Pulmonary artery endothelial cell (primary cell): ENCODE results near the gene LAMTOR5. TPM values are rescaled to one million over a fixed set of nuclear protein-coding genes. Genes with fewer than 3 reads are reported as not detected.
"Not testable (repeated sequence)": the region's sequence is repeated elsewhere in the genome, so short reads cannot be mapped to it uniquely, and the experiment has no call there.

Experiments used
- DNase-seq: peaks from one replicate; pipeline ENCODE4 v3.0.0-alpha.2; 2011; ENCODE audit warnings: low read depth, low spot score
- total RNA-seq: library from RNA; depleted of rRNA; stranded (reverse); fragments of >200 nt; gene quantifications from 2 replicates; pipeline ENCODE4 v1.2.3, GENCODE V29; 2014

The LAMTOR5 gene
- total RNA-seq, 1 donor from 2014 or later, result 97.7 TPM

DNA sequence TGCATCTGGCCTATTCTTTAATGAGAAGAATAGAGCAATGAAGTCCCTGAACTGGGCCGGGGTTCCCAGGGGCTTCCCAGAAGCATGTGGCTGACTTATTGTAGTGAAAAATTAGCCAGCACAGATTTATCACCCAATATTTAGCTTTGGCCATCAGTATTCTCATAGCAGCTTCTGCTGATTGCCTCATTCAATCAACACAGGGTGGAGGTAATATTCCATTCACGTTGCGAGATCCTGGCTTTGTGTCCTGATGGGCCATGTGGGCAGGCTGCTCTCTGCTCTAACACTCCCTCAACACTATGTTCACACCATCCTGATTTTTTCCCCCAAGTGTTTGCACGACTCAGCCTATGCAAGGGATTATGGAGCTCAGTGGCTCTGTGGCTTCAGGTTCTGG lies 21.5 kb upstream of the LAMTOR5 start:
- DNase-seq, result no peak

DNA sequence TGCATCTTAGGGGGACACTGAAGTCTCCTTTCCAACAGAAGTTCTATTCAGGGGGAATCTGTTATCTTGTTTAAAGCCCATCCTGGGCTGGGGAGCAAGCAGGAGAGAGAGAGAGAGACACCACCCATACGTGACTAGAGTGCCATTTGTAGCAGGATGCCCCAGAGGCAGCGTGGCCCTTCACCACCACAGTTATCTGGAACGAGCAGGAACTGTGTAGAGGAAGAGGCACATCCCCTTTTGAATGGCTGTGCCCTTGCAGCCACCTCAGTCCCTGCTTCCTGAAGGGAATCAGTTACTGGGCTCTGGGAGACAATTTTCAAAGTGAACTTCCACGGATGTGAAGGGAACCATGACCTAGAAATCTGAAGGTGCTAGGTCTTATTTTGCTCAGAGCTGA lies 19.4 kb upstream of the LAMTOR5 start:
- no peak for DNase-seq

DNA sequence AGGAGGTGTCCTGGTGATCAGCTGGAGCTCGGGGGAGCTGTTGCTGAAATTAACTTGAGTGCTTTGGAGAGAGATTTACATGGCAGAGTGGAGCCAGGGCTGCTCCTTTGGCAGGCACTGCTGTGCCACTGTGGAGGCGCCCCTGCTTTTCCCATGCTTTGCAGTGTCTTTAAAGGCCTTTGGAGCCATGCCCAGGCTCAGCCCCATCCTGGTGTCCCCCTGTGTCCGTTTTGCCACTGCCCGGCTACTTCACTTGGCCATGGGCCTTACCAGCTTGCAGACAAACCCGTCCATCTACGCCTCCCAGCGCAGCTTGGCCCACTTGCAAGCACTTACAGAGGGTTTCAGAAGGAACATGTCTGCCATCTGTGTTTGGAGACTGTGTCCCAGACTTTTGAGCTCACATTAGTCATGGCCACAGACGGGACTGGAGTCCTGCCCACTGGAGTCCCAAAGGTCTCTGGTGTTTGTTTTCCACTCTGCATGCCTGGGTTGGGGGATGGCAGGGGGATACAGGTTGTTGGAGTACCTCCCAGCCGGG lies 18.2 kb upstream of the LAMTOR5 start:
- no peak for DNase-seq

DNA sequence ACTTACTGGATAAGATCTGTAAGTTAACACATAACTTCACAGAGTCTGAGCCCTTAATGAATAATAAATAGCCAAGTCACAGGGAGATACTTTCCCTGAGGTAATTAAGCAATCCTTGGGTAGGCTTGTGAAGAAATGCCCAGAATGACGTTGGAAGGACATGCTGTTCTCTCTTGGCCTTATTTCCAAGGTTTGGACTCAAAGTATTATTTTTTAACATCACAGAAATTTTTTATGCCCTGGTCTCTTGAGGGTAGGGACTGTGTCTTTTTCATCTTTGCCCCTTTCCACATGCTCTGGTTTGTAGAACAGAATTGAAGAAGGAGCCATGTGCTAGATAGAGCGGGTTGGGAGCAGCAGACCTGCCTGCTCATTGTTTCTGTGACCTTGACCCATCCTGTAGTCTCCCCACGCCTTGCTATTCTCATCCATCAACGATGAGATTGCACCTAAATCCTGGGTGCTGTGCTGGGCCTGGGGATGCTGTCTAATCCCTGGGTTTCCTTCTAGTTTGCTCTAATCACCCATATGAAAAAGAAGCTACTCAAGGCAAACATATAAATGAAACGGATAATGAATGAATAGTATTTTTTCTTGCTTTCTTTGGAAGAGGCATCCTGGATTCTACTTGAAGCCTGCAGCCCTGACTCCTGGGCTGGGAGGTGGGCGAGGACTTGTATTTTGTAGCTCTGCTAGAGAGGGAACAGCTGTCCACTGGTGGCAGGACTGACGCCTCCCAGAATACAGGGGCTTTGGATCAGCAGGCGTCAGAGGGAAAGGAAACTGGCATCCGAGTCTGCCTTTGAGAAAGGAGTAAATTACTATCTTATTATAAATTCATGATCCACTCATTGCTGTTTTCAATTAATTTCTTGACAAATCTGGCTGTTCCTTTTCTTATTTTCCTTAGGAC lies 17.5 kb upstream of the LAMTOR5 start:
- DNase-seq, result no peak

DNA sequence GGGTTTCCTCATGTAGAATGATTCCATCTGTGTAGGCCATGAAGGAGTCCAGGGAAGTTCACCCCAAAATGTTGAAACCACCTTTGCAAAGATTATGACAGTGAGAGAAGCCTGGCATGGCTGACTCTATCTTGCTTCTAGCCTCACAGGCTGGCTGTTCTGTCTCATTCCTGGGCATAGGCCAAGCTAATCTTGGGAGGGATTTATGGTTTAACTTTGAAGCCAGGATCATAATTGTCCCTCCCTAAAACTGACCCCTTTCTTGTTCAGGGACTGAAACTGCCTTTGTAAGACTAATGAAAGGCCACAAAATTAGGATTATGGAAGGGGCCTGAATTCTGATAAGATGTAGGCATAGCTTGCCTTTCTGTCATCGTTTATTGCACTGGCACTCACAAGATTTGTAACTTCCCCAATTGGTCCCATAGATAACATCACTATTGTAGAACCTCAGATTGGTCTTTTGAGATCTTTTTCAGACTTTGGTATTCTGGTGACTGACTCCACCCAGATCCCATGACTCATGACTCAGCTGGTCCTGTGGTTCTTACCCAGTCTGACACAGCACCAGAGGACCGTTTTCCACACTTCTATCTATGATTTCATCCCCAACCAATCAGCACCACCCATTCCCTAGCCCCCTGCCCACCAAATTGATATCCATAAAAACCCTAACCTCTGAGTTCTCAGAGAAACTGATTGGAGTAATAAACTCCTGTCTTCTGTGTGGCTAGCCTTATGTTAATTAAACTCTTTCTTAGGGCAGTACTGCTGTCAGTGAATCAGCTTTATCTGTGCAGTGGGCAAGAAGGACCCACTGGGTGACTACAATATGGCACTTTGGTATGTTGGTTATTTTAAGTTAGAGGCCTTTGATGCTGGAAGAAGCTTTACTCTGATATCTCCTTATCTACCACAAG lies 13.6 kb upstream of the LAMTOR5 start:
- no peak for DNase-seq

DNA sequence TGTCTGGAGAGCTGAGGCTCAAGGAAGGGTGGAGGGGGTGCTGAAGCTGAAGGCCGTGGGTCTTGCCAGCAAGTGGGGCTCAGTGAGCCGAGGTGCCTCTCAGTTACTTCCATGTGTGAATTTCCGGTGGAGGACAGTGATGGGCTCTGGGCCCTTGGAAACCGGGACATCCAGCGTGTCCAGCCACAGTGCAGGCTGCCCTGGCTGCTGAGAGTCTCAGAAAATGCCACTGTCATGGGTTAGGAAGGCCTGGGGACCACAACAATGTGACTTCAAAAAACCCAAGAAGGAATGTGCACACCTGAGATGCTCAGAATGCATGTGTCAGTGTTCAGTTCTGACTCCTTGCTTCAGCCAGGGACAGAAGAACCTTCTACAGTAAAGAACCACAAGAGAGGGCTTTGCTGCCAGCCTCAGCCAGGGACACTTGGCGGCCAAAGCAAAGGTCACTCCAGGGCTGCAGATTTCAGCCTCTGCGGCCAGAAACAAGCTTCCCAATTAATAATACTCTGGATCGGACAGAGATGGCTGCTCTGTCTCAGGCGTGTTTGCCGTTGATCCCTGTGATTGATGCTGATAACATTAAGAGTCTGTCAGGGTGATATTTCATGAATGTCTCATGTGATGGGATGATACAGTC lies 12.6 kb upstream of the LAMTOR5 start:
- DNase-seq, result no peak

DNA sequence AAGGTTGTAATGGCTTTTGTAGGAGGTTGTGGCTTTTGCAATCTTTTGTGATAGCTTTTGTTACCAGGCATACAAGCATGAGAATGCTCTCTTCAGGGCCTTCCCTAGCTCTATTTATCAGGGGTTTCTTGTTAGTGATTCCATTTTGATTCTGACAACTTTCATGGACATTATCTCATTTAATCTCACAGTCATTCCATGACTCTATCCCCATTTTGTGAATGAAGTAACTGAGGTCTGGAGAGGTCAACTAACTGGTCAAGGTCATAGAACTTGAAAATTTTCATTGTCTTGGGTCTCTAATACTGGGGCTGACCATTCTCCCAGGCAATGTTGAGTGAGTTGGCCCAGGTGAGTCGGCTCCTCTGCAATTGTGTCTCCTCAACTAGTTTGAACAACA lies 11.2 kb upstream of the LAMTOR5 start:
- DNase-seq, result no peak

DNA sequence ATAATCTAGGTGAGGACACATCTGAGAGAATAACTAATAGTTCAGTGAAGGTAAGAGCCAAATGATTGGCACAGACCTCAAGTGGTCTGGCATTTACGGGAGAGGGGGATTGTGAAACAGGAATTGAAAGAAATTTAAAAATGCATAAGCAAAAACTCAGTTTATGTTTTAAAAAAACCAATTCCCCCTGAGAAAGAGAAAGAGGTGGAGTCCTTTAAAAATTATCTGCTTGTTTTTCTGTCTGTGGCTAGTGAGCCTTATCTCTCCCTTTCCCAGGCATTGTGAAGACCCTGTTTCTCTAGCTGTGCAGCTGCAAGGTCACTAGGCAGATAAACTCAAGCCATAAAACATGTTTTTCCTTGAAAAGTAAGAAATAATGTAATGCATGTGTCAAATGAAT lies 5.6 kb upstream of the LAMTOR5 start:
- not testable (repeated sequence) for DNase-seq

DNA sequence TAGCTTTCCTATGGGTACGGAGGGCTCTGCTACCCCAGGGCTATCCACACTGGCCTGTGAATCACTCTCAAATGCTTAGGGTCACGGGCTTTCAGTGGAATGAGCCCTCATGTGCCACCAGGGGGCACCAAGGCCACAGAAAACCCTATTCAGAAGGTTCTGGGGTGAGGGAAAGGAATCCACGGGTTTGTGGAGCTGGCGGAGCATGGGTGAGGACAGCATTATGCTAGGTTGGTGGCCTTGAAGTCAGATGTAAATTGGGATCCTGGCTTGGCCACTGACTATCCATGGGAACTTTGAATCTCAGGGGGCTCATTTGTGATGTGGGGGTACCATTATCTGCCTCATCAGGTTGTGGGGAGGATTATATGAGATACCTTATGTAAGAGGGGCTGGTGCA lies 5.1 kb upstream of the LAMTOR5 start:
- DNase-seq, result peak; percentile 17

DNA sequence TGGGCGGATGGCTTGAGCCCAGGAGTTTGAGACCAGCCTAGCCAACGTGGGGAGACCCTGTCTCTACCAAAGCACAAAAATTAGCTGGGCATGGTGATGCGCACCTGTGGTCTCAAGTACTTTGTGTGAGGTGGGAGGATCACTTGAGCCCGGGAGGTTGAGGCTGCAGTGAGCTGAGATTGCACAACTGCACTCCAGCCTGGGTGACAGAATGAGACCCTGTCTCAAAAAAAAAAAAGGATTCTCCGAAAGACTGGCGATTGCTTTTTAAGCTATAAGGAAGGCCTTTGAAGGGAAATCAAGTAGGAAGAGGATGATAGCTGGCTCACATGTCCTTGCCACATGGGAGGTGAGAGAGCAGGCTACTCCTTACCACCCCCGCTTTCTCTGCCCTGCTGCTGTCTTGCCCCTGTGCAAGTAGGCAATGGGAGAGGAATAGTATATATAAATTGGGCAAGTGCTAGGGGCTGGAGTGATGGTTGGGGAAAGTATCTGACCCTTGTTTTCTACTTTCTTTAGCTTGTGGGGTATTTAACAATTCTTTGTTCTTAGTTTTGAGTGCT lies 3.8 kb upstream of the LAMTOR5 start:
- no peak for DNase-seq

DNA sequence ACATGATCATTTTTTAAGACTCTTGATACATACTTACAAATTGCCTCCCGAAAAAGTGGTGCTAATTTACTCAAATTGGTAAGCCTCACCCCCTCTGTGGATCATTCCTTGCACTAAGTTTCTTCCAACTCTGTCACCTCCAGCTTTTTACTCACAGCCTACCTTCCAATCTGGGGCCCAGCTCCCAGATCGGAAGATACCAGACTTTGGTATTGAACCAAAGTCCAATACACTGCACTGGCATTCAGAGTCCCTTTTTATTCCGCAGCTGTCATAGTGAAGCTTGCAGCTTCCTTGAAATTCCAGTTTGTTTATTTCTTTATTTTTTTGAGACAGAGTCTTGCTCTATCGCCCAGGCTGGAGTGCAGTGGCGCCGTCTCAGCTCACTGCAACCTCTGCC lies 1.8 kb upstream of the LAMTOR5 start:
- no peak for DNase-seq

DNA sequence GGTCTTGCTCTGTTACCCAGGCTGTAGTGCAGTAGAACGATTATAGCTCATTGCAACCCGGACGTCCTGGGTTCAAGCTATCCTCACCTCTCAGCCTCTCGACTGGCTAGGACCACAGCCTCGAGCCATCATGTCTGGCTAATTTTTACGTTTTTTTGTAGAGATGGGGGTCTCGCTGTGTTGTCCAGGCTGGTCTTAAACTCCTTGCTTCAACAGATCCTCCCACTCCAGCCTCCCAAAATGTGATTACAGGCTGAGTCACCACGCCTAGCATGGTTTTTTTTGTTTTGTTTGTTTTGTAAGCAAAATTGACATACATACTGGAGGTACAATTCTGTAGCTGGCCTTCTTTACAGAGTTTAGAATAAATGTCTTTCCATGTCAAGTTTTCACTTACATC lies 994 bp upstream of the LAMTOR5 start:
- DNase-seq, result no peak

DNA sequence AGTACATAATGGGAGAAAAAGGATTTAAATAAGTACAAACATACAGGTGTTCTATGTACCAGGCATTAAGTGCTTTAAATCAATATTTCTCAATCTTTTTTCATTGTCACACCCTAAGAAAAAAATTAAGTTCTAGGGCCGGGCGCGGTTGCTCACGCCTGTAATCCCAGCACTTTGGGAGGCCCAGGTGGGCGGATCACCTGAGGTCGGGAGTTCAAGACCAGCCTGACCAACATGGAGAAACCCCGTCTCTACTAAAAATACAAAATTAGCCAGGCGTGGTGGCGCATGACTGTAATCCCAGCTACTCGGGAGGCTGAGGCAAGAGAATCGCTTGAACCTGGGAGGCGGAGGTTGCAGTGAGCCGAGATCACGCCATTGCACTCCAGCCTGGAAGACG lies 1.1 kb downstream of the LAMTOR5 start:
- not testable (repeated sequence) for DNase-seq

DNA sequence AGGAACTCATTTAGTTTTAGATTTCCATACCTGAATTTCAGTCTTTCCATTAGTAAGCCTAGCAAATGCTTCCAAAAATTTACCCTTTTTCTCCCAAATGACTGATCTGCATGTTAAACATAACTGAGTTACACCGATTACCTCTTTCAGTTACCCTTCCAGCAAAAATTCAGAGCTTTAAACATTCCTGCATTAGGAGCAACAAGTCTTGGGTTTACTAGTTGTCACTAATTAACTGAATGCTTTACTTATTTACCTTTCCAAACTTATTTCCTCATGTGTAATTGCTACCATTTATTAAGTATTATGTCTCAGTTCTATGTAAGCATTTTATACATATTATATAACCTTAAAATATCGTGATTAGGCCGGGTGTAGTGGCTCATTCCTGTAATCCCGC lies 3.1 kb downstream of the LAMTOR5 start:
- no peak for DNase-seq

DNA sequence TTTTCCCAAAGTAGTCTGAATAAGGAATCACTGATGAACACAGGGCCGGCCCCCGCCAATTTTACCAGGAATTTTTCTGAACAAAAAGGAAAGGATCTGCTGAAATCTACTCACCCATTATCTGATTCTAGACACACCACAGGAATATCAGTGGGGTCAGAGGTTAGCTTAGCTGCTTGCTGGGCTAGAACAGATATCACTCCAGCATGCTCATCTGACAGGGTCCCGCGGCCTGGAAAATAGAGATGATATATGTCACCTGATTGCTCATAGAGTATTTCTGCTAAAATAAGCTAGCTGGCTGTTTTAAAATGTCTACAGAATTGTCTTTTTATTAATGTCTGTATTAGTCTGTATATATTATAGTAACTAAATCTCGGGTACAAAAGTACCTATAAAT lies 3.7 kb downstream of the LAMTOR5 start:
- no peak for DNase-seq

DNA sequence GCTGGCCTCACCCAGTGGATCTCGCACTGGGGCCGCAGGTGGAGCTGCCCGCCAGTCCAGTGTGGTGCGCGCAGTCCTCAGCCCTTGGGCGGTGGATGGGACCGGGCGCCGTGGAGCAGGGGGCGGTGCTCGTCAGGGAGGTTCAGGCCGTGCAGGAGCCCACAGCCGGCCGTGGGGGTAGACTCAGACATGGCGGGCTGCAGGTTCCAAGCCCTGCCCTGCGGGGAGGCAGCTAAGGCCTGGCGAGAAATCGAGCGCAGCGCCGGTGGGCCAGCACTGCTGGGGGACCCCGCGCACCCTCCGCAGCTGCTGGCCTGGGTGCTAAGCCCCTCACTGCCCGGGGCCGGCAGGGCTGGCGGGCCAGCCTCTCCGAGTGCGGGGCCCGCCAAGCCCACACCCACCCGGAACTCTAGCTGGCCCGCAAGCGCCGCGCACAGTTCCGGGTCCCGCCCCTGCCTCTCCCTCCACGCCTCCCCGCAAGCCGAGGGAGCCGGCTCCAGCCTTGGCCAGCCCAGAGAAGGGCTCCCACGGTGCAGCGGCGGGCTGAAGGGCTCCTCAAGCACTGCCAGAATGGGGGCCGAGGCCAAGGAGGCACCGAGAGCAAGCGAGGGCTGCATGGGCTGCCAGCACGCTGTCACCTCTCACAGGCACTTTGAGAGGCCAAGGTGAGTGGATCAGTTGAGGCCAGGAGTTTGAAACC lies 11.1 kb downstream of the LAMTOR5 start:
- not testable (repeated sequence) for DNase-seq

DNA sequence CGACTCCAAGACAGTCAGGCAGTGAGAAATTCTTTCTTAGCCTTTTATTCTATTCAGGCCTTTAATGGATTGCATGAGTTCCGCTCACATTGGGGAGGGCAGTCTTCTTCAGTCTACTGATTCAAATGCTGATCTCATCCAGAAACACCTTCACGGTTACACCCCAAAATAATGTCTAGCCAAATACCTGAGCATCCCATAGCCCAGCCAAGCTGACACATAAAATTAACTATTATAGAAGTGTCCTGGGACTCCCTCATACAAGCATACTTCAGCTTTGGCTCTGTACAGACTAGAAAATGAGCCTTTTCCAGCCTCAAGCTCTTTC lies 13.0 kb downstream of the LAMTOR5 start:
- no peak for DNase-seq

DNA sequence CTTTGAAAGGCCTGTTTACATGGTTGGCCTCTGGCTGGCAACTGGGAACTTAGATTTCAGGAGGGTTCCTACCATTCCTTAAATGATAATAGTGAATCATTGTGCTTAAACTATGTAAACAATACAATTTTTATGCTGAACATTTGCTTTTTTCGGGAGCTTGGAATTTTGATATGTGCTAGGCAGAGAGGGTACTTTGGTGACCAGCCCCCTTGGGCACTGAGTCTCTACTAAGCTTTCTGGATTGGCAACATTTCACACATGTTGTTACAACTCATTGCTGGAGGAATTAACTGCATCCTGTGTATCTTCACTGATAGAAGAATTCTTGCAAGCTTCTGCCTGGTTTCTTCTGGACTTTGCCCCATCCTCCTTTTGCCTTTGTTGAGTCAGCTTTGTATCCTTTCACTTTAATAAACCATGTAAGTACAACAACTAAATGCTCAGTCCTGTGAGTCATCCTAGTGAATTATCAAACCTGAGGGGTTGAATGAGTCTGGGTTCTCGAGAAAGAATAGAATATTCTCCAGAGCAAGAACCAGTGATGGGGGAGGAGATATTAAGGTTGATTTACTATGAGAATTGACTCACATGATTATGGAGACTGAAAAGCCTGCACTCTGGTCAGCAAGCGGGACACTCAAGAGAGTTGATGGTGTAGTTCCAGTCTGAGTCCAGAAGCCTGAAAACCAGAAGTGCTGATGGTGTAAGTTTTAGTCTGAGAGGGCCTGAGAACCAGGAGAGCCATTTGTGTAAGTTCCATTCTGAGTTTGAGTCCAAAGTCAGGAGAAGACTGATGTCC lies 13.6 kb downstream of the LAMTOR5 start:
- no peak for DNase-seq

DNA sequence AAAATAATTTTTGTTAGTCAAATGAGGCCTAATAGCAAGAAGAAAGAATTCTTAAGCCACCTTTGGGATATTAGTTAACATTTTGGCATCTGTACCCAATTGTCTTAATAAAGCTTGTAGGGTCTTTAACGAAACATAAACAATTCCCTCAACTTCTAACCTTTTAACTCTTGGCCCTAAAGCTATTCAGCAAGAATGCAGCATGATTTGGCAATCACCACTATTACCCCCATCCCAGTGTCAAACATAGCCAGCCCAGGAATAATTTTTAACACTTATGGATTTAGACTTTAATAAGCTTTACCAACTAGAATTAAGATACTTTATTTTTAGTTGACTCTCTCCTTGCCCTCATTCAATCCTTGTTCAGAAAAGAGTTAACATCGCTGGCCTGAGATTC lies 14.2 kb downstream of the LAMTOR5 start:
- DNase-seq, result no peak

DNA sequence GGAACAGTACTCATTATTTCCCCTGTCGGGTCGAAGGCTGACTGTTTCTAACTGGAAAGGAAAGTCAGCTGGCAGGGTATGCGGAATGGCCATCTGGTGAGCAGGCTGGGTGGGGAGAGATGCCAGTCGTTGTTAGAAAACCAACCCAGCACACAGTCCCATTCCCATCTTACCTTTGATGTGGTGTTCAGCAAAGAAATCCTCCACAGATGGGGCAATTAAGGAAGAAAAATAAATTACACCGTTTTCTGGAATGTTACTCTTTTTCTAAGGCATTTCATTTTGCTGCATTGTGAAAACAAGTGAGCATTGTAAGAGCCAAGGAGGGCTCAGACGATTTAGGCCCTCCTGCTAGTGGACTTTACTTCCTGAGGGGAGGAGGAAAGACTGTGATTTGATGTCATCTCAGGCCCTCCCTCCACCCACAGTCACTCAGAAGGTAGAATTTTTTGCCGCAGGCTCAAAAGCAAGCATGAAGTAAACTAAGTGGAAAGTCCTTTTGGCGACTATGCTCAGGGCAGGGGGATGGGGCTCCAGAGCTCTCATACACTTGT lies 16.7 kb downstream of the LAMTOR5 start, which contains the start of gene SLC16A4:
Gene SLC16A4 (minus strand): TSS at position 335 of the 554 bp plus-strand sequence. CDS start 1,703 bp downstream, outside the sequence.
- peak; percentile 10 for DNase-seq
